ENCODE data around the gene MACROH2A1. TPM values are rescaled to one million over a fixed set of nuclear protein-coding genes. Genes with fewer than 3 reads are reported as not detected.

The MACROH2A1 gene
- total RNA-seq (2022; extraction: Qiagen RNA extraction; ENCODE audit: low read depth): 168 to 211 TPM (median 200 TPM) in 5 replicates

GRCh38 chr5:135398855-135399793 lies at the start of gene MACROH2A1:
Gene MACROH2A1, minus strand, starts transcription at chr5:135399231. Its CDS starts 10,138 bp downstream, at chr5:135389093.

GRCh38 chr5:135447298-135447929 lies 48.4 kb upstream of the MACROH2A1 start, which contains the start of gene DCANP1:
Gene DCANP1, minus strand, starts transcription at chr5:135447348. Its CDS starts 240 bp downstream, at chr5:135447108.

Other genes starting within 250 kb of the MACROH2A1 start
- not detected in 5 replicates for gene DCANP1, start 48.1 kb upstream of the MACROH2A1 start, total RNA-seq (2022; extraction: Qiagen RNA extraction; ENCODE audit: low read depth)
- not detected in 5 replicates for gene TIFAB, start 53.1 kb upstream of the MACROH2A1 start, total RNA-seq (2022; extraction: Qiagen RNA extraction; ENCODE audit: low read depth)
- gene NEUROG1, start 136.7 kb upstream of the MACROH2A1 start, total RNA-seq (2022; extraction: Qiagen RNA extraction; ENCODE audit: low read depth): not detected in 5 replicates
- 0.09 to 0.21 TPM (median 0.10 TPM) in 5 replicates for gene CXCL14, start 179.8 kb upstream of the MACROH2A1 start, total RNA-seq (2022; extraction: Qiagen RNA extraction; ENCODE audit: low read depth)